Heart left ventricle (tissue), 13 donors: ENCODE results near the gene PLCB4.

ENCODE experiments used
- POLR2A ChIP-seq, 2 donors: fragments of 450-650 bp; IDR thresholded peaks; one replicate each; pipeline ENCODE4 v1.6.1; 2017; ENCODE audit warnings: antibody characterized with exemption in 2 of 2, mild to moderate bottlenecking in 2 of 2, moderate library complexity in 2 of 2
- TF ChIP-seq, protein P1 (sequence below), 12 donors: fragments of 200-600 bp; sonication (generic) in 4 of 12; IDR thresholded peaks; one replicate each; pipeline versions ENCODE4 v1.5.0 to v1.8.0; 2018 to 2022; ENCODE audit warnings: antibody characterized with exemption in 12 of 12, mild to moderate bottlenecking in 5 of 12
- donor health status: ischemic (EF 13 %, LVEDD 7.1; RV severe dilation, severe dysfunction).
- donor health status: DM: no; HTN: yes; CAD: no.
- donor health status: DM: no; HTN: no; CAD: no.
- donor health status: ischemic (EF 25% LVEDD 6.9; RV normal size, moderate dysfunction).
- donor health status: ischemic (EF 25% LVEDD 5.7; RV mildly dilated, moderate dysfunction).
- donor health status: ischemic (EF 35%, LVEDD 5.7; RV mildly dilated, moderate dysfunction).
- donor health status: nonischemic (EF 11% LVEDD 7.7; RV severe dilation, severe dysfunction).
- donor health status: DM: yes; HTN: yes; CAD: no.
- donor health status: PGD.
- donor health status: ischemic (EF 29% LVEDD 5.4; RV normal size, mild dysfunction).
- donor health status: nonischemic (EF 23%, LVEDD 6.1; RV moderate dilation, normal function).

DNA sequence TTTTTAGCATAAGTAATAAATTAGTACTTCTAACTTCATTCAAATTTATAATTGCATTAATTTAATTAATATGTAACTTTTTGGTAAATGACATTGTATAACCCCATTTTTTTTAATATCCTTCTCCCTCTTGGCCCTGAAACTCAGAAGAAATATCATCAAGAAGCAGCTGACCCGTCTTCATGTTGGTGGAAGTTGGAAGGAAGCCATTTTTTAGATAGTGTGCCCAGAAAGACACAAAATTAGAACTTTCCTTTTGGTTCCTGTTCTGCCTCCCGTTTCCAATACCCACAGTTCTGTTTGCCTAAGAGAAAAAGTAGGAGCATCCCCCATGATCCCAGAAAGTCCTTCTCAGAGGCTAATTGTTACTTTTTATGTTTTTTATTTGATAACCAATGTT lies 65.5 kb downstream of the PLCB4 start:
- TF ChIP-seq, protein P1, sequence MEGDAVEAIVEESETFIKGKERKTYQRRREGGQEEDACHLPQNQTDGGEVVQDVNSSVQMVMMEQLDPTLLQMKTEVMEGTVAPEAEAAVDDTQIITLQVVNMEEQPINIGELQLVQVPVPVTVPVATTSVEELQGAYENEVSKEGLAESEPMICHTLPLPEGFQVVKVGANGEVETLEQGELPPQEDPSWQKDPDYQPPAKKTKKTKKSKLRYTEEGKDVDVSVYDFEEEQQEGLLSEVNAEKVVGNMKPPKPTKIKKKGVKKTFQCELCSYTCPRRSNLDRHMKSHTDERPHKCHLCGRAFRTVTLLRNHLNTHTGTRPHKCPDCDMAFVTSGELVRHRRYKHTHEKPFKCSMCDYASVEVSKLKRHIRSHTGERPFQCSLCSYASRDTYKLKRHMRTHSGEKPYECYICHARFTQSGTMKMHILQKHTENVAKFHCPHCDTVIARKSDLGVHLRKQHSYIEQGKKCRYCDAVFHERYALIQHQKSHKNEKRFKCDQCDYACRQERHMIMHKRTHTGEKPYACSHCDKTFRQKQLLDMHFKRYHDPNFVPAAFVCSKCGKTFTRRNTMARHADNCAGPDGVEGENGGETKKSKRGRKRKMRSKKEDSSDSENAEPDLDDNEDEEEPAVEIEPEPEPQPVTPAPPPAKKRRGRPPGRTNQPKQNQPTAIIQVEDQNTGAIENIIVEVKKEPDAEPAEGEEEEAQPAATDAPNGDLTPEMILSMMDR (IDR thresholded peaks at IDR 0.05): no peak
- no peak for TF ChIP-seq POLR2A (IDR thresholded peaks at IDR 0.05)
